Loucy (cell line): ENCODE results near the gene TMPRSS15.

Experiments used
- H2AFZ ChIP-seq: fragments of 200-600 bp; sonication (generic); 2 replicates; pipeline ENCODE4 v1.6.0; 2016; ENCODE audit warnings: antibody characterized with exemption, mild to moderate bottlenecking, low read length, moderate library complexity
- H3F3A ChIP-seq: fragments of 200-600 bp; 2 replicates; pipeline ENCODE4 v1.6.0; 2016; ENCODE audit warnings: antibody characterized with exemption, low read depth, mild to moderate bottlenecking
- H3K27me3 ChIP-seq: fragments of 200-600 bp; sonication (generic); 2 replicates; pipeline ENCODE4 v1.6.1; 2014; ENCODE audit warnings: low read length, mild to moderate bottlenecking; ENCODE audit not compliant: insufficient read depth, poor library complexity, severe bottlenecking
- H3K36me3 ChIP-seq: fragments of 200-600 bp; sonication (generic); 2 replicates; pipeline ENCODE4 v1.6.1; 2016; ENCODE audit warnings: low read length; ENCODE audit not compliant: insufficient read depth
- H3K4me1 ChIP-seq: fragments of 200-600 bp; sonication (generic); 2 replicates; pipeline ENCODE4 v1.5.1; 2014; ENCODE audit warnings: low read length, mild to moderate bottlenecking; ENCODE audit not compliant: insufficient read depth, poor library complexity, severe bottlenecking
- H3K4me2 ChIP-seq: fragments of 200-600 bp; sonication (generic); 2 replicates; pipeline ENCODE4 v1.6.0; 2014; ENCODE audit warnings: antibody characterized with exemption, low read length, low read depth, mild to moderate bottlenecking; ENCODE audit not compliant: poor library complexity, severe bottlenecking
- H3K4me3 ChIP-seq: fragments of 200-600 bp; sonication (generic); 2 replicates; pipeline ENCODE4 v1.5.1; 2014; ENCODE audit warnings: low read length, mild to moderate bottlenecking, mixed read lengths; ENCODE audit not compliant: poor library complexity, severe bottlenecking
- H3K79me2 ChIP-seq: fragments of 200-600 bp; sonication (generic); 2 replicates; pipeline ENCODE4 v1.6.1; 2014; ENCODE audit warnings: low read length; ENCODE audit not compliant: insufficient read depth
- H3K9ac ChIP-seq: fragments of 200-600 bp; sonication (generic); 2 replicates; pipeline ENCODE4 v1.6.0; 2014; ENCODE audit warnings: mild to moderate bottlenecking, low read depth, low read length, moderate library complexity; ENCODE audit not compliant: poor library complexity, severe bottlenecking
- H3K9me2 ChIP-seq: fragments of 200-600 bp; sonication (generic); replicated peaks from 2 replicates; pipeline ENCODE4 v1.6.1; 2016; ENCODE audit warnings: low read depth, low read length, mixed read lengths
- H3K9me3 ChIP-seq: fragments of 200-600 bp; sonication (generic); 2 replicates; pipeline ENCODE4 v1.6.1; 2014; ENCODE audit warnings: mild to moderate bottlenecking, antibody characterized with exemption, low read length, low read depth; ENCODE audit not compliant: insufficient read depth
- H4K20me1 ChIP-seq: fragments of 200-600 bp; sonication (generic); 2 replicates; pipeline ENCODE4 v1.6.0; 2014; ENCODE audit warnings: antibody characterized with exemption, low read length, mild to moderate bottlenecking; ENCODE audit not compliant: insufficient read depth, poor library complexity, severe bottlenecking
- EZH2phosphoT487 ChIP-seq: fragments of 200-600 bp; IDR thresholded peaks from 2 replicates; pipeline ENCODE4 v1.6.1; 2018; ENCODE audit warnings: antibody characterized with exemption, mild to moderate bottlenecking, moderate library complexity, borderline replicate concordance
- TF ChIP-seq, protein P1 (sequence below): fragments of 200-600 bp; sonication (generic); conservative IDR thresholded peaks from 2 replicates; pipeline ENCODE4 v1.5.1; 2014; ENCODE audit warnings: mild to moderate bottlenecking, antibody characterized with exemption, low read length

TMPRSS15 gene

DNA sequence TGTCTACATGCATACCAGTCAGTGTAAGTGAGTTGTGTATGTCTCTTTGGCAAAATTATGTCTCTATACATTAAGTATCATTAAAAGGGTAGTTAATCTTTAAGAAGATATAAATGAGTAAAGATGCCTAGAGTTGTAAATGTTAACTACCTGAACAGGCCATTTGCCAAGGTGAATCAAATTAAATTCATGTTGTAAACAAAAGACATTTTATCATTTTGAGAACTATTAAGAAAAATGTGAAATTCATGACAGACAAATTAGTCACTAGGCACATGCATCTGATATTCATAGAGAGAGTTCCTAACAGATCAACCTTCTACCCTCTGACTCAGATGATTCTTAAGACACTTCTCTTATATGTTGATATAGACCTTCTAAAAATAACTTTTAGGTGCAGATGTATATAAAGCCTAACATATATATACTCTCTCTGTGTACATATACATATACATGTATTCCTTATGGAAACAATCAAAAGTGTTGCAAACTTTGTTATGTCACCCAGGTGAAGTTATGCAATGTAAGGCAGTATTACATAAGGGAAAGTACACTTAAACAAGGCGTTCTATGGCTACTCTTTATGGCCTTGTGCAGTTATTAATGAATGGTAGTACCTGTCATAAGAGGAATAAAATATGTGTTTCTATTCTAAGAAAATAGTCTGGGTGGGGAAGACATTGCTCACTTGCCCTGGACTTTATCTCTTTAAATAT, at the start of gene TMPRSS15:
Gene TMPRSS15 (minus strand): TSS at position 51 of the 716 bp plus-strand sequence. CDS start 163 bp downstream, outside the sequence.
- Histone ChIP-seq H3K4me2 (no peak within 1 kb of the TSS), H3F3A (no peaks in the 10 kb centered on the region), H3K79me2 (no peaks in the 10 kb centered on the region), H3K9me2 (no peaks in the 10 kb centered on the region), H3K27me3 (no peaks in the 10 kb centered on the region), H3K9ac (no peak within 1 kb of the TSS), H4K20me1 (no peaks in the 10 kb centered on the region), H2AFZ (no peak within 1 kb of the TSS), H3K9me3 (no peaks in the 10 kb centered on the region), H3K36me3 (no peaks in the 10 kb centered on the region), H3K4me1 (no peaks in the 10 kb centered on the region), H3K4me3 (no peak within 1 kb of the TSS)
- TF ChIP-seq, protein P1, sequence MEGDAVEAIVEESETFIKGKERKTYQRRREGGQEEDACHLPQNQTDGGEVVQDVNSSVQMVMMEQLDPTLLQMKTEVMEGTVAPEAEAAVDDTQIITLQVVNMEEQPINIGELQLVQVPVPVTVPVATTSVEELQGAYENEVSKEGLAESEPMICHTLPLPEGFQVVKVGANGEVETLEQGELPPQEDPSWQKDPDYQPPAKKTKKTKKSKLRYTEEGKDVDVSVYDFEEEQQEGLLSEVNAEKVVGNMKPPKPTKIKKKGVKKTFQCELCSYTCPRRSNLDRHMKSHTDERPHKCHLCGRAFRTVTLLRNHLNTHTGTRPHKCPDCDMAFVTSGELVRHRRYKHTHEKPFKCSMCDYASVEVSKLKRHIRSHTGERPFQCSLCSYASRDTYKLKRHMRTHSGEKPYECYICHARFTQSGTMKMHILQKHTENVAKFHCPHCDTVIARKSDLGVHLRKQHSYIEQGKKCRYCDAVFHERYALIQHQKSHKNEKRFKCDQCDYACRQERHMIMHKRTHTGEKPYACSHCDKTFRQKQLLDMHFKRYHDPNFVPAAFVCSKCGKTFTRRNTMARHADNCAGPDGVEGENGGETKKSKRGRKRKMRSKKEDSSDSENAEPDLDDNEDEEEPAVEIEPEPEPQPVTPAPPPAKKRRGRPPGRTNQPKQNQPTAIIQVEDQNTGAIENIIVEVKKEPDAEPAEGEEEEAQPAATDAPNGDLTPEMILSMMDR: no peak
- TF ChIP-seq EZH2phosphoT487: no peak

- Histone ChIP-seq H3K9ac (no peak overlapping the region), H3K4me1 (no peaks in the 10 kb centered on the region), H3K36me3 (no peaks in the 10 kb centered on the region), H3F3A (no peaks in the 10 kb centered on the region), H3K27me3 (no peaks in the 10 kb centered on the region), H3K4me3 (no peak overlapping the region), H3K9me2 (no peaks in the 10 kb centered on the region), H4K20me1 (no peaks in the 10 kb centered on the region), H3K9me3 (peaks cover 1% of the 10 kb centered on the region; the same call in 1 of the 2 replicates), H3K4me2 (no peak overlapping the region), H3K79me2 (no peaks in the 10 kb centered on the region), H2AFZ (no peak overlapping the region)
- TF ChIP-seq, protein P1: no peak
- no peak for TF ChIP-seq EZH2phosphoT487
Measured at GRCh38 chr21:18451670-18452069, 48.1 kb upstream of the TMPRSS15 start.

DNA sequence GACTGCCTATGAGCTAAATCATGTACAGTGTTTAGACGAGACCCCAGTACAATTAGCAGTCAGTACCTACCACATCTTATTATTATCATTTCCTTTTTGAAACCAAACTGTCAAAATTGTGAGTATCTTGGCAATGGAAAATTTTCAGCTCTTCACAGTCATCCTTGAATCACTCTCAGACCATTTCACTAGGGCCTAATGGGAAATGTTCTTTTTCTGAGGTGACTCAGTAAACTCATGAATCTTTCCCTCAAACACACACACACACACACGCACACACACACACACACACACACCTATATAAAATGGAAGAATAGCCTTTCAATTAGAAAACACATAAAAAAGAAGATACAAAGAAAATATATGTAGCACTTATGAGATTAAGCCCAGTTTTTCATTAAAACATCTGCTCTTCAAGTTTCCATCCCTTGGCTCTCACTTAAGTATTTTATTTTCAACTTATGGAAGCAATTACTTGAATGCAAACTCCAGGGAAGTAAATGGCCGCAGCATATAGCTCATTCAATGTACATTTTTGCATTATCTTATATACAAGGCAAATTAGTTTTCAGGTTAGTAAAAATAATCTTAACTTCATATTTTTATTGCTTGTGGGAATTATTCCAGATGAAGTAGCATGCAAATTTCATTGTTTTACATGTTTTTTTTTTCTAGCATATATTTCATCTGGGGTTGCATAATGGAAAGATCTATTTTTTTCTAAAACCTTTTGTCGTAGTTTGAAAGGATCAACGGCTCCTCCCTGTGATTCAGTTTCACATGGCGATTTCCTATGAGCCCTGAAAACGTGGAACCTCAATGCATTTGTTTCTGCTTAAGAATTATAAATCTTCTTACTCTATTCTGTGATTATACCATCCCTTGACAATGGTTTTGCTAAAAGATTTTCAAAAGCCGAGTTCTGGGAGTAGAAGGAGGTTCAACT, 46.3 kb upstream of the TMPRSS15 start:
- Histone ChIP-seq H3K4me2 (no peak overlapping the region), H3K9ac (no peak overlapping the region), H3F3A (no peaks in the 10 kb centered on the region), H3K4me3 (no peak overlapping the region), H4K20me1 (no peaks in the 10 kb centered on the region), H3K27me3 (no peaks in the 10 kb centered on the region), H3K4me1 (no peaks in the 10 kb centered on the region), H2AFZ (no peak overlapping the region), H3K36me3 (no peaks in the 10 kb centered on the region), H3K79me2 (no peaks in the 10 kb centered on the region), H3K9me3 (peaks cover 6% of the 10 kb centered on the region; the same call in 1 of the 2 replicates), H3K9me2 (no peaks in the 10 kb centered on the region)
- no peak for TF ChIP-seq EZH2phosphoT487
- TF ChIP-seq, protein P1: no peak
